Gastroesophageal sphincter (tissue), 4 donors: ENCODE data around the gene LBP. TPM values are rescaled to one million over a fixed set of nuclear protein-coding genes. Genes with fewer than 3 reads are reported as not detected.

ENCODE experiments used
- ATAC-seq: fragments of 150-250 bp; one replicate; pipeline ENCODE4 v1.9.1; 2016; ENCODE audit warnings: mild to moderate bottlenecking, moderate library complexity
- H3K27ac ChIP-seq, 4 donors: fragments of 200-600 bp; sonication (generic) in 3 of 4; 1 replicate in 3 of 4; 2 replicates in 1 of 4; pipeline ENCODE4 v1.5.1; 2016 to 2019
- H3K27me3 ChIP-seq: fragments of 200-600 bp; sonication (generic); one replicate; pipeline ENCODE4 v1.5.1; 2019
- H3K36me3 ChIP-seq, 2 donors: fragments of 200-600 bp; sonication (generic); one replicate each; pipeline ENCODE4 v1.5.1; 2019; ENCODE audit warnings: control low read depth in 1 of 2
- H3K4me1 ChIP-seq, 3 donors: fragments of 200-600 bp; sonication (generic); 1 replicate in 2 of 3; 2 replicates in 1 of 3; pipeline ENCODE4 v1.5.1; 2016 to 2019; ENCODE audit warnings: control low read depth in 2 of 3
- H3K4me3 ChIP-seq, 2 donors: fragments of 200-600 bp; sonication (generic); one replicate each; pipeline ENCODE4 v1.5.1; 2019; ENCODE audit warnings: mild to moderate bottlenecking in 1 of 2, moderate library complexity in 1 of 2
- H3K9me3 ChIP-seq, 3 donors: fragments of 200-600 bp; sonication (generic); one replicate each; pipeline ENCODE4 v1.5.1; 2017 to 2019; ENCODE audit warnings: control low read depth in 2 of 3
- EP300 ChIP-seq: sonication (generic); formaldehyde crosslinking; IDR thresholded peaks from one replicate; pipeline ENCODE4 v1.6.1; 2017; ENCODE audit warnings: antibody characterized with exemption, mild to moderate bottlenecking
- POLR2A ChIP-seq, 2 donors: fragments of 450-650 bp; IDR thresholded peaks; one replicate each; pipeline ENCODE4 v1.6.1; 2017; ENCODE audit warnings: antibody characterized with exemption in 2 of 2, mild to moderate bottlenecking in 2 of 2, moderate library complexity in 1 of 2
- POLR2AphosphoS5 ChIP-seq: sonication (generic); formaldehyde crosslinking; IDR thresholded peaks from one replicate; pipeline ENCODE4 v1.6.1; 2017; ENCODE audit warnings: antibody characterized with exemption
- WGBS, 2 donors: methylation state at CpG; one replicate each; pipeline ENCODE4 v1.1.5; 2018; ENCODE audit warnings: low coverage in 1 of 2; 5-methylcytosine and 5-hydroxymethylcytosine counted together
- total RNA-seq, 4 donors: library from RNA; depleted of rRNA; stranded (reverse); fragments of >200 nt; gene quantifications; one replicate each; pipeline ENCODE4 v1.1.0, GENCODE V29; 2016
- TF ChIP-seq, protein P1 (sequence below), 4 experiments: fragments of 200-600 bp in 2 of 4; fragments of 450-650 bp in 2 of 4; sonication (generic) in 1 of 4; IDR thresholded peaks; one replicate each; pipeline ENCODE4 v1.5.1; 2017 to 2019; ENCODE audit warnings: antibody characterized with exemption in 4 of 4, mild to moderate bottlenecking in 2 of 4, moderate library complexity in 2 of 4

LBP gene
- total RNA-seq, 4 donors from 2014 or later = 0.19 to 1.8 TPM; not detected in 2

DNA sequence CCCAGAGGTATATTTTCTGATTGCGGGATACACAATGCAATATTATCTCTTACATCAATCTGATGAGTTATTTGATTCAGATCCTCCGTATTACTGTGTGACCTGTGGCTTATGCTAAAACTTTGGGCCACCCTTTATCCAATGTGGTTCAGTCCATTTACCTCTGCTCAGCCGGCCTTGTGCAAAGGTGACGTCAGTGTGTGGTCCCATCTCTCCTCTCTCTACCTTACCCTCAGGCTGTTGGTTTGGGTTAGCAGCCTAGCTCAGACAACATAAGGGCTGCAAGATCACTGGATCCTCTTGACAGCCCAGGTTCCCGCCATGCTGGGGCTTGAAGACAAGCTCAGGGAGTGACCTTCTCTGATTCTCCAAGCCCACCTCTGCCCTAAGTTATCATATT lies 55.8 kb downstream of the LBP start:
- no peaks in the 10 kb centered on the region for H3K9me3 ChIP-seq
- H3K27ac ChIP-seq = no peak overlapping the region
- WGBS, 2 donors = 96 to 97% methylated on average over 4 to 5 of the region's 5 CpGs
- peaks cover 5% of the 10 kb centered on the region for H3K27me3 ChIP-seq
- TF ChIP-seq, protein P1, sequence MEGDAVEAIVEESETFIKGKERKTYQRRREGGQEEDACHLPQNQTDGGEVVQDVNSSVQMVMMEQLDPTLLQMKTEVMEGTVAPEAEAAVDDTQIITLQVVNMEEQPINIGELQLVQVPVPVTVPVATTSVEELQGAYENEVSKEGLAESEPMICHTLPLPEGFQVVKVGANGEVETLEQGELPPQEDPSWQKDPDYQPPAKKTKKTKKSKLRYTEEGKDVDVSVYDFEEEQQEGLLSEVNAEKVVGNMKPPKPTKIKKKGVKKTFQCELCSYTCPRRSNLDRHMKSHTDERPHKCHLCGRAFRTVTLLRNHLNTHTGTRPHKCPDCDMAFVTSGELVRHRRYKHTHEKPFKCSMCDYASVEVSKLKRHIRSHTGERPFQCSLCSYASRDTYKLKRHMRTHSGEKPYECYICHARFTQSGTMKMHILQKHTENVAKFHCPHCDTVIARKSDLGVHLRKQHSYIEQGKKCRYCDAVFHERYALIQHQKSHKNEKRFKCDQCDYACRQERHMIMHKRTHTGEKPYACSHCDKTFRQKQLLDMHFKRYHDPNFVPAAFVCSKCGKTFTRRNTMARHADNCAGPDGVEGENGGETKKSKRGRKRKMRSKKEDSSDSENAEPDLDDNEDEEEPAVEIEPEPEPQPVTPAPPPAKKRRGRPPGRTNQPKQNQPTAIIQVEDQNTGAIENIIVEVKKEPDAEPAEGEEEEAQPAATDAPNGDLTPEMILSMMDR (IDR thresholded peaks at IDR 0.05) = no peak
- no peak for TF ChIP-seq POLR2A (IDR thresholded peaks at IDR 0.05)
- no peak for TF ChIP-seq POLR2AphosphoS5
- no peak for TF ChIP-seq EP300
- no peaks in the 10 kb centered on the region for H3K4me1 ChIP-seq
- H3K36me3 ChIP-seq = no peaks in the 10 kb centered on the region
- ATAC-seq = no peak
- no peak overlapping the region for H3K4me3 ChIP-seq

DNA sequence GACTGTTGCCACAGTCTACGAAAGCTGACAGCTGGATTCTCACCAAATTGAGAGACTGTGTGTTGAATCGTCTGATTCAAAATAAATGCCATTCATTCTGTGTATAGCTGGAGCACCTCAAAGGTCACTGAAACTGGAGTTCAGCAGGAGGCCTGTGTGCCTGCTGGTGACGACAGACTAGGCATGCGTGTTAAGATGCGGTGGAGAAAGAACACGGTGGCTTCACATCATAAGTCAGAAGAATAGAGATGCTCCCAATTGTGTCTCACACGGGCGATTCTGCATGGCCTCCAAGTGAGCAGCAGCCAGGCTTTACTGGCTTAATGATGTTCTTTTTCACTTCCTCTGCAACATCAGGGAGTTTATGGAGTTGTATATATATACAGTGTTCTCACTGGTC lies 56.5 kb downstream of the LBP start:
- no peaks in the 10 kb centered on the region for H3K9me3 ChIP-seq
- TF ChIP-seq EP300 (no peak), POLR2A (IDR thresholded peaks at IDR 0.05) (no peak), POLR2AphosphoS5 (no peak)
- TF ChIP-seq, protein P1 (IDR thresholded peaks at IDR 0.05) = no peak
- no peak overlapping the region for H3K27ac ChIP-seq
- H3K27me3 ChIP-seq = peaks cover 5% of the 10 kb centered on the region
- H3K36me3 ChIP-seq = no peaks in the 10 kb centered on the region
- 40 to 68% methylated on average over 1 to 8 of the region's 8 CpGs for WGBS, 2 donors
- ATAC-seq = no peak
- no peaks in the 10 kb centered on the region for H3K4me1 ChIP-seq
- no peak overlapping the region for H3K4me3 ChIP-seq

DNA sequence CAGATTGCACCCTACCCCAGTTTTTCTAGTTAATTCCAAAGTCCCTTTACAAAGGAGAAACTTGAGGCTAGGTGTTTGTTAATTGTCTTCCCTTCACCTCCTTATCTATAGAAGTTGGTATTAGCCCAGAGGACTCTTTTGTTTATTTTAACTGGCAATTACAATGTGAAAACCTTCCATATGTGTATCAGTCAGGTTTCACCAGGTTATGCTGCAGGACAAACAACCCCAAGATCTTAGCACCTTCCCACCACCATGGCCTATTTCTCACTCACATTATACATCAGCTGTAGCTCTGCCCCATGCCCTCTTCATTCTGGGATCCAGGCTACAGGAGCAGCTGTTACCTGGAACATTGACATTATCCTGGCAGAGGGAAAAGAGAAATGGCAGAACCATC lies 57.7 kb downstream of the LBP start:
- H3K9me3 ChIP-seq = no peaks in the 10 kb centered on the region
- H3K4me1 ChIP-seq = no peaks in the 10 kb centered on the region
- peaks cover 5% of the 10 kb centered on the region for H3K27me3 ChIP-seq
- no peak for ATAC-seq
- H3K27ac ChIP-seq = no peak overlapping the region
- TF ChIP-seq EP300 = no peak
- TF ChIP-seq, protein P1 (IDR thresholded peaks at IDR 0.05) = no peak
- no peak for TF ChIP-seq POLR2A (IDR thresholded peaks at IDR 0.05)
- no peak for TF ChIP-seq POLR2AphosphoS5
- no peak overlapping the region for H3K4me3 ChIP-seq
- H3K36me3 ChIP-seq = no peaks in the 10 kb centered on the region

DNA sequence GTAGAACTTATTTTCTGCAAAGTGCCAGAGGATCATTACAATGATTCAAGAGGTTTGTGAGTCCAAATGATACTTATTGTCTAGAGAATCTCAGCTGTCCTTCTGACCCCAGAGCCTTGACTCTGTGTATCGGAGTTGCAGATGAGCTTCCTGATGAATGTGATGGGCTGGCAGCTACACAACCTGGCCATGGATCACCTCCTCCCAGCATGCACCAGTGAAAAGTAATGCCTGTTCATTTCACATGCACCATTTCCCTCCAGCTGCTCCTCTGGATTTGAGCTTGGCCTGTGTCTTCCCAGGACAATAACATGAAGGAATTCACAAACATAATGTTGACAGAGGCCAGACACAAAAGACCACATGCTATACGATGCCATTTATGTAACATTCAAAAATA lies 58.9 kb downstream of the LBP start:
- H3K36me3 ChIP-seq = no peaks in the 10 kb centered on the region
- 33 to 73% methylated on average over 1 to 2 of the region's 2 CpGs for WGBS, 2 donors
- H3K9me3 ChIP-seq = no peaks in the 10 kb centered on the region
- peaks cover 5% of the 10 kb centered on the region for H3K27me3 ChIP-seq
- ATAC-seq = no peak
- no peak overlapping the region for H3K27ac ChIP-seq
- TF ChIP-seq EP300 (no peak), POLR2A (IDR thresholded peaks at IDR 0.05) (no peak), POLR2AphosphoS5 (no peak)
- TF ChIP-seq, protein P1 (IDR thresholded peaks at IDR 0.05) = no peak
- no peaks in the 10 kb centered on the region for H3K4me1 ChIP-seq
- H3K4me3 ChIP-seq = no peak overlapping the region

DNA sequence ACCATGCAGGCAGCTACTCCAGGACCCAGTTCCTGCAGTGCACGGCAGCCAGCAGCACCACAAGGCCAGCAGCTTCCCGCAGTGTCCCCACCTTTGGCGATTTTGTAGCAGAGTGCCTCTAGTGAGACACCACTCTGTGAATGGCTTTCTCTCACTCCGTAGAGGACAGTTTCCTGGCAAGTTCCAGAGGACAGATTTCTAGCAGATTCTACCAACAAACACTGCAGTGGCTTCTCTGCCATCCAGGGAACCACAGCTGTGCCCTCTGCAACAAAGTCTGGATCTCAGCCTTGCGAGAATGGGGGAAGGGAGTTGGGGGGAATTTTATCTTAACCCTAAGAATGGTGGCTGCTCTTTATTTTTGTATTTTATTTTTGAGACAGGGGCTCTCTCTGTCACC lies 60.2 kb downstream of the LBP start:
- H3K9me3 ChIP-seq = no peaks in the 10 kb centered on the region
- H3K4me3 ChIP-seq = no peak overlapping the region
- H3K27ac ChIP-seq = no peak overlapping the region
- no peaks in the 10 kb centered on the region for H3K4me1 ChIP-seq
- TF ChIP-seq, protein P1 (IDR thresholded peaks at IDR 0.05) = no peak
- TF ChIP-seq POLR2A (IDR thresholded peaks at IDR 0.05) (no peak), POLR2AphosphoS5 (no peak), EP300 (no peak)
- ATAC-seq = no peak
- H3K36me3 ChIP-seq = peaks cover 0 to 7% of the 10 kb centered on the region in 2 donors
- WGBS, 2 donors = 80 to 82% methylated on average over 1 to 4 of the region's 5 CpGs
- H3K27me3 ChIP-seq = peaks cover 5% of the 10 kb centered on the region
